Nephron progenitor cell (in vitro differentiated cells): ENCODE data around the gene ITPRIPL2.

Experiments used
- DNase-seq: peaks from one replicate; pipeline ENCODE4 v3.0.0; 2021
- H3K27ac Mint-ChIP-seq: 2 replicates; pipeline ENCODE4 v1.8.0; 2021; ENCODE audit warnings: mild to moderate bottlenecking, moderate library complexity, mixed read lengths
- H3K27me3 Mint-ChIP-seq: 2 replicates; pipeline ENCODE4 v1.8.0; 2021; ENCODE audit warnings: mild to moderate bottlenecking, low read depth, mixed read lengths; ENCODE audit not compliant: poor library complexity
- H3K36me3 Mint-ChIP-seq: 2 replicates; pipeline ENCODE4 v1.8.0; 2021; ENCODE audit warnings: low read depth, mixed read lengths
- H3K4me1 Mint-ChIP-seq: 2 replicates; pipeline ENCODE4 v1.8.0; 2021; ENCODE audit warnings: mixed read lengths
- H3K4me3 Mint-ChIP-seq: 2 replicates; pipeline ENCODE4 v1.8.0; 2021; ENCODE audit warnings: mild to moderate bottlenecking, moderate library complexity, mixed read lengths
- H3K9me3 Mint-ChIP-seq: 2 replicates; pipeline ENCODE4 v1.8.0; 2021; ENCODE audit warnings: mild to moderate bottlenecking, moderate library complexity, mixed read lengths
- TF ChIP-seq, protein P1 (sequence below): fragments of 200-600 bp; sonication (generic); IDR thresholded peaks from 2 replicates; pipeline ENCODE4 v1.5.0; 2021; ENCODE audit warnings: antibody characterized with exemption

The ITPRIPL2 gene

GRCh38 chr16:19130385-19130784 is 16.6 kb downstream of the ITPRIPL2 start:
- Mint-ChIP-seq H3K4me1 (peaks cover 44% of the 10 kb centered on the region), H3K27me3 (peaks cover 9% of the 10 kb centered on the region), H3K27ac (peak overlapping the region; percentile 92), H3K36me3 (peaks cover 9% of the 10 kb centered on the region), H3K4me3 (no peak overlapping the region), H3K9me3 (peaks cover 18% of the 10 kb centered on the region)
- TF ChIP-seq, protein P1, sequence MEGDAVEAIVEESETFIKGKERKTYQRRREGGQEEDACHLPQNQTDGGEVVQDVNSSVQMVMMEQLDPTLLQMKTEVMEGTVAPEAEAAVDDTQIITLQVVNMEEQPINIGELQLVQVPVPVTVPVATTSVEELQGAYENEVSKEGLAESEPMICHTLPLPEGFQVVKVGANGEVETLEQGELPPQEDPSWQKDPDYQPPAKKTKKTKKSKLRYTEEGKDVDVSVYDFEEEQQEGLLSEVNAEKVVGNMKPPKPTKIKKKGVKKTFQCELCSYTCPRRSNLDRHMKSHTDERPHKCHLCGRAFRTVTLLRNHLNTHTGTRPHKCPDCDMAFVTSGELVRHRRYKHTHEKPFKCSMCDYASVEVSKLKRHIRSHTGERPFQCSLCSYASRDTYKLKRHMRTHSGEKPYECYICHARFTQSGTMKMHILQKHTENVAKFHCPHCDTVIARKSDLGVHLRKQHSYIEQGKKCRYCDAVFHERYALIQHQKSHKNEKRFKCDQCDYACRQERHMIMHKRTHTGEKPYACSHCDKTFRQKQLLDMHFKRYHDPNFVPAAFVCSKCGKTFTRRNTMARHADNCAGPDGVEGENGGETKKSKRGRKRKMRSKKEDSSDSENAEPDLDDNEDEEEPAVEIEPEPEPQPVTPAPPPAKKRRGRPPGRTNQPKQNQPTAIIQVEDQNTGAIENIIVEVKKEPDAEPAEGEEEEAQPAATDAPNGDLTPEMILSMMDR = no peak
- no peak for DNase-seq

GRCh38 chr16:19130852-19131824 is 17.4 kb downstream of the ITPRIPL2 start:
- Mint-ChIP-seq H3K4me3 (no peak overlapping the region), H3K4me1 (peaks cover 51% of the 10 kb centered on the region), H3K36me3 (peaks cover 5% of the 10 kb centered on the region), H3K27me3 (peaks cover 10% of the 10 kb centered on the region), H3K27ac (peak overlapping the region; percentile 92), H3K9me3 (peaks cover 12% of the 10 kb centered on the region)
- TF ChIP-seq, protein P1 = no peak
- DNase-seq = no peak

DNA sequence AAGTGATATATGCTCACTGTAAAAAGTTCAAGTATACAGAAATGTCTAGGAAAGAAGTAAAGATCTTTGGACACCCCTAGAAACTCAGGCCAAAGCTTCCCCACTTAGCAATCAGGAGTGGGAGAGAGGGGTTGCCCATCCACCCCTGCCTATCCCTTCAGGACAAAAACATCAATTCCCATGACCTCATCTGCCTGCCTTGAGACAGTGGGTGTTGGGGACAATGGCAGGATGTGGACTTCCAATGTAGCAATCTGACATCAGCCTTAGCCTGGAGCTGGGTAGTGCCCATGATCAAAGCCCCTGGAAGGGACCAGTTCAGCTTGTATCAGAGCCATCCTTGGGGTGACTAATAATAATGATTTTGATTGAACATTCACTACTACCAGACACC is 18.1 kb downstream of the ITPRIPL2 start:
- no peak for DNase-seq
- TF ChIP-seq, protein P1 = no peak
- Mint-ChIP-seq H3K27ac (no peak overlapping the region), H3K27me3 (peaks cover 12% of the 10 kb centered on the region), H3K4me3 (no peak overlapping the region), H3K4me1 (peaks cover 54% of the 10 kb centered on the region), H3K36me3 (peaks cover 5% of the 10 kb centered on the region), H3K9me3 (peaks cover 6% of the 10 kb centered on the region)

- TF ChIP-seq, protein P1 = no peak
- no peak for DNase-seq
- Mint-ChIP-seq H3K4me1 (peaks cover 57% of the 10 kb centered on the region), H3K4me3 (no peak overlapping the region), H3K9me3 (peaks cover 1% of the 10 kb centered on the region), H3K27me3 (peaks cover 12% of the 10 kb centered on the region), H3K36me3 (peaks cover under 1% of the 10 kb centered on the region), H3K27ac (no peak overlapping the region)
Measured at GRCh38 chr16:19132255-19132654, 18.5 kb downstream of the ITPRIPL2 start.

DNA sequence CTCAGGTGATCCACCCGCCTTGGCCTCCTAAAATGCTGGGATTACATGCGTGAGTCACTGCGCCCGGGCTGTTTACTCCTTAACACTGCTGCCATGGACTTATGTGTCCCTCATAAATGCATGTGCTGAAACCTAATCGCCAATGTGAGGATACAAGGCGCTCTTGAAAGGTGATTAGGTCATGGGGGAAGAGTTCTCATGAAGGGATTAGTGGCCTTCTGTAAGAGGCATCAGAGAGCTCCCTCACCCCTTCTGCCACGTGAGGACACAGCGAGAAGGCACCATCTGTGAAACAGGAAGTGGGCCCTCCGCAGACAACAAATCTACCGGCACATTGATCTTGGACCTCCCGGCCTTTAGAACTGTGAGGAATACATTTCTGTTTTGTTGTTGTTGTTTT is 19.1 kb downstream of the ITPRIPL2 start:
- peaks cover 64% of the 10 kb centered on the region for H3K4me1 Mint-ChIP-seq
- peak overlapping the region; percentile 66 for H3K27ac Mint-ChIP-seq
- H3K4me3 Mint-ChIP-seq = no peak overlapping the region
- peaks cover 12% of the 10 kb centered on the region for H3K27me3 Mint-ChIP-seq
- TF ChIP-seq, protein P1 = no peak
- no peaks in the 10 kb centered on the region for H3K9me3 Mint-ChIP-seq
- no peaks in the 10 kb centered on the region for H3K36me3 Mint-ChIP-seq
- DNase-seq = no peak

DNA sequence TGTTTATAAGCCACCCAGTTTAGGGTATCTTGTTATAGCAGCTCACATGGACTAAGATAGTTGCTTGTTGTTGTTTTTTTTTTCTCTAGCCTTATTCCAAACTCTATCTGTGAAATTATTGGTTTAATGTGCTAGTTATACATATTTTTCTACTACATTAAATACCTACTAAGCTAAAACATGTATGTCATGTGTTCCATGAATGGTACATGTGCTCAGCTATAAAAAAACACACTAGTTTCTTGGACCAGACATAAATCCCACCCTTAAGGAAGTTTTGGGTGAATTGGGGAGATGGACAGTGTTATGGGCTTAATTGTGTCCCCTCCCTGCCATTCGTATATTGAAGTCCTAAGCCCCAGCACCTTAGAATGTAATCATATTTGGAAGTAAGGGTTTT is 19.8 kb downstream of the ITPRIPL2 start:
- no peak overlapping the region for H3K27ac Mint-ChIP-seq
- no peak overlapping the region for H3K4me3 Mint-ChIP-seq
- TF ChIP-seq, protein P1 = no peak
- H3K36me3 Mint-ChIP-seq = no peaks in the 10 kb centered on the region
- H3K4me1 Mint-ChIP-seq = peaks cover 70% of the 10 kb centered on the region
- H3K27me3 Mint-ChIP-seq = peaks cover 12% of the 10 kb centered on the region
- H3K9me3 Mint-ChIP-seq = no peaks in the 10 kb centered on the region
- no peak for DNase-seq
